Neural cell (in vitro differentiated cells): ENCODE measurements around the gene COX10. TPM values are rescaled to one million over a fixed set of nuclear protein-coding genes. Genes with fewer than 3 reads are reported as not detected.
"Not testable (repeated sequence)": the region's sequence is repeated elsewhere in the genome, so short reads cannot be mapped to it uniquely, and the experiment has no call there.

ENCODE experiments used
- H2AFZ ChIP-seq: fragments of 200-600, 300-800 bp; sonication (generic), shearing (Covaris generic); 2 replicates; pipeline ENCODE4 v1.6.0; 2014; ENCODE audit warnings: low read depth, mild to moderate bottlenecking, antibody characterized with exemption, low read length, moderate library complexity
- H3F3A ChIP-seq: fragments of 200-600 bp; shearing (Covaris generic); 2 replicates; pipeline ENCODE4 v1.6.1; 2016; ENCODE audit warnings: mild to moderate bottlenecking, moderate library complexity, mixed read lengths, antibody characterized with exemption, low read length; ENCODE audit not compliant: insufficient read depth, poor library complexity, severe bottlenecking
- H3K27ac ChIP-seq: fragments of 200-600, 300-800 bp; sonication (generic), shearing (Covaris generic); 2 replicates; pipeline ENCODE4 v1.5.1; 2014; ENCODE audit warnings: mild to moderate bottlenecking, low read length, moderate library complexity
- H3K27me3 ChIP-seq: fragments of 300-800, 200-600 bp; sonication (generic), shearing (Covaris generic); 2 replicates; pipeline ENCODE4 v1.6.0; 2014; ENCODE audit warnings: mild to moderate bottlenecking, low read depth, low read length, moderate library complexity; ENCODE audit not compliant: insufficient read depth
- H3K36me3 ChIP-seq: fragments of 300-800, 200-600 bp; sonication (generic), shearing (Covaris generic); 2 replicates; pipeline ENCODE4 v1.5.1; 2014; ENCODE audit warnings: mild to moderate bottlenecking, antibody characterized with exemption, low read length, moderate library complexity; ENCODE audit not compliant: insufficient read depth
- H3K4me2 ChIP-seq: fragments of 300-800, 200-600 bp; sonication (generic), shearing (Covaris generic); 2 replicates; pipeline ENCODE4 v1.6.0; 2014; ENCODE audit warnings: mild to moderate bottlenecking, low read length
- H3K4me3 ChIP-seq: fragments of 300-800, 200-600 bp; sonication (generic), shearing (Covaris generic); 2 replicates; pipeline ENCODE4 v1.5.1; 2014; ENCODE audit warnings: mild to moderate bottlenecking, low read length, moderate library complexity
- H3K79me2 ChIP-seq: fragments of 200-600 bp; shearing (Covaris generic); replicated peaks from 2 replicates; pipeline ENCODE4 v1.6.0; 2014; ENCODE audit warnings: mild to moderate bottlenecking, low read length, moderate library complexity; ENCODE audit not compliant: insufficient read depth
- H3K9ac ChIP-seq: fragments of 300-800, 200-600 bp; sonication (generic), shearing (Covaris generic); 2 replicates; pipeline ENCODE4 v1.6.1; 2016; ENCODE audit warnings: mild to moderate bottlenecking, low read length, mixed read lengths
- H3K9me2 ChIP-seq: fragments of 200-600 bp; shearing (Covaris generic); 2 replicates; pipeline ENCODE4 v1.6.1; 2016; ENCODE audit warnings: mild to moderate bottlenecking, low read length, mixed read lengths; ENCODE audit not compliant: insufficient read depth
- H3K9me3 ChIP-seq: fragments of 200-600, 300-800 bp; sonication (generic), shearing (Covaris generic); 2 replicates; pipeline ENCODE4 v1.6.1; 2016; ENCODE audit warnings: mild to moderate bottlenecking, mixed run types, low read length, moderate library complexity, mixed read lengths
- H4K20me1 ChIP-seq: fragments of 200-600 bp; shearing (Covaris generic); 2 replicates; pipeline ENCODE4 v1.6.1; 2016; ENCODE audit warnings: mild to moderate bottlenecking, mixed run types; ENCODE audit not compliant: insufficient read depth
- CTCF ChIP-seq: fragments of 450-650 bp; IDR thresholded peaks from 2 replicates; pipeline ENCODE4 v1.5.1; 2014; ENCODE audit warnings: antibody characterized with exemption, mild to moderate bottlenecking, moderate library complexity; ENCODE audit not compliant: poor library complexity, severe bottlenecking
- EP300 ChIP-seq: fragments of 450-650 bp; conservative IDR thresholded peaks from 2 replicates; pipeline ENCODE4 v1.6.1; 2014; ENCODE audit warnings: antibody characterized with exemption, mild to moderate bottlenecking, moderate library complexity; ENCODE audit not compliant: poor library complexity, severe bottlenecking
- EZH2 ChIP-seq: fragments of 200-600, 300-800 bp; shearing (Covaris generic), sonication (generic); IDR thresholded peaks from 2 replicates; pipeline ENCODE4 v1.6.1; 2014; ENCODE audit warnings: antibody characterized with exemption, low read length, borderline replicate concordance, mild to moderate bottlenecking; ENCODE audit not compliant: insufficient read depth, poor library complexity, severe bottlenecking
- MXI1 ChIP-seq: fragments of 450-650 bp; conservative IDR thresholded peaks from 2 replicates; pipeline ENCODE4 v1.6.1; 2014; ENCODE audit warnings: antibody characterized with exemption, mild to moderate bottlenecking; ENCODE audit not compliant: poor library complexity, severe bottlenecking
- POLR2AphosphoS5 ChIP-seq: IDR thresholded peaks from 2 replicates; pipeline ENCODE4 v1.6.1; 2012
- RAD21 ChIP-seq: fragments of 450-650 bp; conservative IDR thresholded peaks from 2 replicates; pipeline ENCODE4 v1.6.1; 2014; ENCODE audit warnings: antibody characterized with exemption, mild to moderate bottlenecking, moderate library complexity
- REST ChIP-seq: IDR thresholded peaks from 2 replicates; pipeline ENCODE4 v1.6.1; 2012; ENCODE audit warnings: borderline replicate concordance
- SMC3 ChIP-seq: fragments of 450-650 bp; conservative IDR thresholded peaks from 2 replicates; pipeline ENCODE4 v1.6.1; 2014; ENCODE audit warnings: antibody characterized with exemption, mild to moderate bottlenecking, moderate library complexity; ENCODE audit not compliant: poor library complexity
- TAF1 ChIP-seq: IDR thresholded peaks from 2 replicates; pipeline ENCODE4 v1.6.1; 2012; ENCODE audit warnings: low read depth
- polyA plus RNA-seq: library from polyadenylated mRNA; depleted of rRNA; stranded (reverse); fragments of >200 nt; gene quantifications from 2 replicates; pipeline ENCODE4 v1.2.3, GENCODE V29; 2014

Gene COX10
- polyA plus RNA-seq, 1 donor from 2014 or later: 7.2 TPM

GRCh38 chr17:14235047-14235446 is 165.7 kb downstream of the COX10 start:
- not testable (repeated sequence) for H3K79me2 ChIP-seq, H3F3A ChIP-seq, H3K27me3 ChIP-seq, H3K36me3 ChIP-seq, H4K20me1 ChIP-seq, H3K9me3 ChIP-seq, H3K9me2 ChIP-seq, H3K4me2 ChIP-seq, H3K9ac ChIP-seq, H2AFZ ChIP-seq, H3K27ac ChIP-seq, H3K4me3 ChIP-seq

GRCh38 chr17:14236032-14236431 is 166.7 kb downstream of the COX10 start:
- not testable (repeated sequence) for H3K4me2 ChIP-seq, H3K9me3 ChIP-seq, H3F3A ChIP-seq, H3K36me3 ChIP-seq, H3K4me3 ChIP-seq, H3K27ac ChIP-seq, H3K79me2 ChIP-seq, H3K9ac ChIP-seq, H4K20me1 ChIP-seq, H3K27me3 ChIP-seq, H3K9me2 ChIP-seq, H2AFZ ChIP-seq

- not testable (repeated sequence) for H3K27me3 ChIP-seq
These were observed 167.5 kb downstream of the COX10 start, which contains the start of gene CDRT15 for GRCh38 chr17:14236762-14237161. CDRT15 (minus strand) TSS chr17:14236862; CDS start chr17:14236833, 29 bp downstream.

GRCh38 chr17:14239271-14239670 is 170.0 kb downstream of the COX10 start:
- not testable (repeated sequence) for H3K9me2 ChIP-seq, H3K36me3 ChIP-seq, H2AFZ ChIP-seq, H3K79me2 ChIP-seq, H4K20me1 ChIP-seq, H3K4me2 ChIP-seq, H3K9ac ChIP-seq, H3K9me3 ChIP-seq, H3F3A ChIP-seq, H3K4me3 ChIP-seq, H3K27ac ChIP-seq, H3K27me3 ChIP-seq

More at GRCh38 chr17:14236762-14237161, 167.5 kb downstream of the COX10 start, which contains the start of gene CDRT15:
- not testable (repeated sequence) for H3K9me2 ChIP-seq, H3K9me3 ChIP-seq, H3F3A ChIP-seq, H3K4me3 ChIP-seq, H3K9ac ChIP-seq, H4K20me1 ChIP-seq, H2AFZ ChIP-seq, H3K36me3 ChIP-seq, H3K4me2 ChIP-seq, H3K27ac ChIP-seq, H3K79me2 ChIP-seq

GRCh38 chr17:14245002-14245401 is 175.7 kb downstream of the COX10 start:
- no peak overlapping the region for H3K4me2 ChIP-seq
- H4K20me1 ChIP-seq: no peaks in the 10 kb centered on the region
- H3K79me2 ChIP-seq: no peaks in the 10 kb centered on the region
- no peaks in the 10 kb centered on the region for H3F3A ChIP-seq
- no peaks in the 10 kb centered on the region for H3K9me3 ChIP-seq
- H3K27ac ChIP-seq: no peak overlapping the region
- H3K9me2 ChIP-seq: no peaks in the 10 kb centered on the region
- H3K27me3 ChIP-seq: no peaks in the 10 kb centered on the region
- H3K36me3 ChIP-seq: no peaks in the 10 kb centered on the region
- H2AFZ ChIP-seq: no peak overlapping the region
- no peak overlapping the region for H3K9ac ChIP-seq
- no peak for TF ChIP-seq CTCF
- TF ChIP-seq MXI1: no peak
- TF ChIP-seq SMC3: no peak
- no peak for TF ChIP-seq TAF1
- no peak for TF ChIP-seq EP300
- TF ChIP-seq POLR2AphosphoS5: no peak
- TF ChIP-seq RAD21: no peak
- no peak for TF ChIP-seq EZH2
- TF ChIP-seq REST: no peak
- no peak overlapping the region for H3K4me3 ChIP-seq
